Measurements from ENCODE around the gene FAM181B.

- TF ChIP-seq CTCF (IDR thresholded peaks at IDR 0.05), result no peak
- no peak for TF ChIP-seq EZH2 (IDR thresholded peaks at IDR 0.05; ENCODE audit: borderline replicate concordance, insufficient read depth, low read depth, low read length, poor library complexity, severe bottlenecking)
Observed at GRCh38 chr11:82724026-82724425, 9.6 kb downstream of the FAM181B start.

Data from B cell (primary cell).